ENCODE measurements around the gene PDE12. TPM values are rescaled to one million over a fixed set of nuclear protein-coding genes. Genes with fewer than 3 reads are reported as not detected.
A peak's percentile ranks its signal among the peaks of the same experiment; 100 is the strongest.

Gene PDE12
- polyA plus RNA-seq, 1 of the 3 experiments (the other 2 are of a cell fraction): 7.4 TPM

GRCh38 chr3:57555738-57556458, at the start of gene PDE12 (continued):
- TF ChIP-seq MXI1 (IDR thresholded peaks at IDR 0.05; ENCODE audit: low read depth, low read length) (peak; percentile 94), NRF1 (IDR thresholded peaks at IDR 0.05; ENCODE audit: low read depth, low read length) (no peak), YY1 (IDR thresholded peaks at IDR 0.05; ENCODE audit: low read depth) (0 out of 2 replicates have a peak, but pooled peaks have one; percentile 15), TCF12 (IDR thresholded peaks at IDR 0.05) (no peak), POLR2AphosphoS5 (IDR thresholded peaks at IDR 0.05; ENCODE audit: low read depth, low read length) (peak; percentile 55), TAF1 (IDR thresholded peaks at IDR 0.05; ENCODE audit: borderline replicate concordance, low read depth, low read length) (peak; percentile 73), CHD2 (IDR thresholded peaks at IDR 0.05; ENCODE audit: low read length, partially characterized antibody) (peak; percentile 98), FOXM1 (IDR thresholded peaks at IDR 0.05; ENCODE audit: low read depth) (0 out of 2 replicates have a peak, but pooled peaks have one; percentile 28), MEF2A (IDR thresholded peaks at IDR 0.05; ENCODE audit: borderline replicate concordance, low read depth) (no peak), SIN3A (IDR thresholded peaks at IDR 0.05; ENCODE audit: borderline replicate concordance, low read depth, low read length) (peak; percentile 92), RCOR1 (IDR thresholded peaks at IDR 0.05; ENCODE audit: low read length) (no peak; the same call in 1 of the 2 replicates)
- TF ChIP-seq, protein P1, sequence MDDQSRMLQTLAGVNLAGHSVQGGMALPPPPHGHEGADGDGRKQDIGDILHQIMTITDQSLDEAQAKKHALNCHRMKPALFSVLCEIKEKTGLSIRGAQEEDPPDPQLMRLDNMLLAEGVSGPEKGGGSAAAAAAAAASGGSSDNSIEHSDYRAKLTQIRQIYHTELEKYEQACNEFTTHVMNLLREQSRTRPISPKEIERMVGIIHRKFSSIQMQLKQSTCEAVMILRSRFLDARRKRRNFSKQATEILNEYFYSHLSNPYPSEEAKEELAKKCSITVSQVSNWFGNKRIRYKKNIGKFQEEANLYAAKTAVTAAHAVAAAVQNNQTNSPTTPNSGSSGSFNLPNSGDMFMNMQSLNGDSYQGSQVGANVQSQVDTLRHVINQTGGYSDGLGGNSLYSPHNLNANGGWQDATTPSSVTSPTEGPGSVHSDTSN (IDR thresholded peaks at IDR 0.05): no peak

- CTCF ChIA-PET: no interaction called here
- Histone ChIP-seq H3K9ac (peak overlapping the region; percentile 29; the same call in 1 of the 2 replicates), H2AFZ (ENCODE audit: low read depth) (no peak overlapping the region; the same call in 1 of the 2 replicates), H3K9me3 (no peaks in the 10 kb centered on the region), H3K36me3 (replicated peaks in 1 of 2; ENCODE audit: control insufficient read depth in 1 of 2, insufficient read depth in 2 of 2, low read length in 1 of 2) (no peaks in the 10 kb centered on the region), H3K4me3 (ENCODE audit: low read depth in 2 of 2, low read length in 1 of 2) (no peak overlapping the region), H3K9me2 (no peaks in the 10 kb centered on the region), H3F3A (replicated peaks; ENCODE audit: insufficient read depth) (no peaks in the 10 kb centered on the region), H3K4me2 (0 out of 2 replicates have a peak overlapping the region, but pooled peaks have one; percentile 19), H3K4me1 (ENCODE audit: control insufficient read depth in 1 of 2, insufficient read depth in 2 of 2, low read depth in 1 of 2, low read length in 1 of 2) (no peaks in the 10 kb centered on the region), H3K79me2 (ENCODE audit: insufficient read depth) (no peaks in the 10 kb centered on the region), H3K27ac (ENCODE audit: low read depth in 2 of 2, low read length in 1 of 2) (peak overlapping the region in 1 of 2 experiments; percentile 45; a peak in 2 of 4 replicates), H3K27me3 (ENCODE audit: insufficient read depth) (no peaks in the 10 kb centered on the region), H4K20me1 (ENCODE audit: insufficient read depth) (no peaks in the 10 kb centered on the region)
- 17% methylated on average over 2 of the region's 2 CpGs for WGBS (ENCODE audit: low lambda C conversion rate)
- no peak for TF ChIP-seq CHD2 (IDR thresholded peaks at IDR 0.05; ENCODE audit: low read length, partially characterized antibody)
- no peak for TF ChIP-seq POLR2AphosphoS5 (IDR thresholded peaks at IDR 0.05; ENCODE audit: low read depth, low read length)
- TF ChIP-seq GATA2 (CRISPR knock-in tag; IDR thresholded peaks at IDR 0.05): no peak
- TF ChIP-seq EP300 (IDR thresholded peaks at IDR 0.05; ENCODE audit: borderline replicate concordance in 1 of 2, low read depth in 1 of 2, low read length in 1 of 2): no peak
- no peak for TF ChIP-seq FOXJ3 (CRISPR knock-in tag; IDR thresholded peaks at IDR 0.05)
- no peak for TF ChIP-seq RFX5 (IDR thresholded peaks at IDR 0.05; ENCODE audit: low read length)
- POLR2A ChIA-PET: no interaction called here
- DNase-seq: no peak
These were observed 43.9 kb upstream of the PDE12 start for GRCh38 chr3:57512166-57512565.
